GM19395 (cell line): ENCODE results near the gene NVL.
"Not testable (repeated sequence)": the region's sequence is repeated elsewhere in the genome, so short reads cannot be mapped to it uniquely, and the experiment has no call there.

Experiments
- ATAC-seq: cut with Tn5 transposase; IDR thresholded peaks from one replicate; pipeline ENCODE4 v1.9.1; 2021; ENCODE audit warnings: mild to moderate bottlenecking, moderate library complexity; ENCODE audit not compliant: unreplicated experiment

NVL gene

DNA sequence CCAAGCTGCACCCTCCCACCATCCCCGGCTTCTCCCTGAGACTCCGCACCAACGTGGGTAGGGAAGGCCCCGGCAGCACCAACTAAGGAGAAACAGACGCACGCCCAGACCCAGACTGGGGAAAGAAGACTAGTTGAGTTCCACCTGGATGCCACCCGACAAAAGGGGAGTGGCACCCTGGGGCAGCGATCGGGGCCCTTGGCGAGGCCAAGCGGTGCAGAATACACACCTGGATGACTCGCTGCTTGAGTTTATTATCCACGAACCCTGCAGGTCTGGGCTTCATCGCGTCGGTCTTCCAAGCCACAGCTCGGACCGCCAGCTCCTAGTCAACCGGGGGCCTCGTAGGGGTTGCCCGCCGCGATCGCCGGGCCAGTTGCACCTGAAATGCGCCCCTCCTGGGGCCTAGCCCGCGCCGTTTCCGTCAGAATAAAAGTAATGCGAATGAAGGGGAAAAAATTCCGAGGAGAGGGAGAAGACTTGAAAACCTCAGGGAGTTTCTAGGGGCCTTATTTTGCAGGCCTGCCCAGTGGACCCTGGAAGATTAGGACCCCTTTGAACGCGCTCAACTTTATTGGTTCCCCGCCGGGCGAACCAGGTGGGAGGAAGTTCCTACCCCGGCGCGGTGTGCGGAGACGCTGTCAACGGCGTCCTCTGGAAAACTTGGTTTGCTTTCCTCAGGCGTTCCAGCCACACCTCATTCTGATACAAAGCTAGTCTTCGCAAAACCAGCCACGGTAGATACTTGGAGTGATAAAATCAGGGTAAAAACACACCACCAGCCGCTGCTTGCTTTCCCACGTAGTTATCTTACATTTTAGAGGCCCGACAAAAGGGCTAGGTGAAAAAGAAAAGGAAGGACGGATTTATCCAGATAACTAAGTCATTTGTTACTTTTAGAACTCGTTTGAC, at the start of gene NVL:
NVL (minus strand) TSS at position 331 of the 912 bp plus-strand sequence; CDS start at position 286, 45 bp downstream.
- peak; percentile 83 for ATAC-seq

DNA sequence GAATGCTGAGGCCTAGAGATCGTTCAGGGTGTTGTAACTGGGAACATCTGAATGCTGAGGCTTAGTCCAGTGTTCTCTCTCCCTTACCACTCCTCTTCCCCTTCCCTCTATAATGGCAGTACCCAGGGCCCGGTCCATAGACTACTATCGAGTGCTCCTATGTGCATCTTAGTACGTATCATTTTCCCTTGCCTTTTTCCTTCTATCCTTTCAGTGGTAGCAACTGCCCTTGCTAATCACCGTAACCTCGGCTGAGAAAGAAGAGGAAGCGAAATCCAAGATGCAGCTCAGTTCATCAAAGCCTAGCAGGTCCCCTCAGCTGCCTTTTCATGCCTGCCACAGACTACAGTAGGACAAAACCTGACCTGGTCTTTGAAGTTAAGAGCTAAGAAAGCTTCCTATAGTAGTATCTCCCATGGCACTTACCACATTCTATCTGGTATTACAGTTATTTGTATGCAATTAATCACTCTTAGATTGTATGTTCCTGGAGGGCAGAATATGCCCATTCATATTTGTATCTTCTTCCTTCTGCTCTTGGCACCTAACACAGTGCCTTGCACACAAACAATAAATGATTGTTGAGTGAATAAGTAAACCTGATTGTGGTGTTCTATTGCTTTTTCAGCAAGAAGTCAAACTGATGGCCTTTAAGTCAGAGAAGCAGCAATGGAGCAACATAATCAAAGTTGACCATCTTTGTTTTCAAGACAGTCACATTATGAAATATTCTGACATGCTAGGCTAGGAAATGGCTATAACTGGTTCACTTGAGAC, 49.1 kb upstream of the NVL start:
- ATAC-seq = peak; percentile 59

DNA sequence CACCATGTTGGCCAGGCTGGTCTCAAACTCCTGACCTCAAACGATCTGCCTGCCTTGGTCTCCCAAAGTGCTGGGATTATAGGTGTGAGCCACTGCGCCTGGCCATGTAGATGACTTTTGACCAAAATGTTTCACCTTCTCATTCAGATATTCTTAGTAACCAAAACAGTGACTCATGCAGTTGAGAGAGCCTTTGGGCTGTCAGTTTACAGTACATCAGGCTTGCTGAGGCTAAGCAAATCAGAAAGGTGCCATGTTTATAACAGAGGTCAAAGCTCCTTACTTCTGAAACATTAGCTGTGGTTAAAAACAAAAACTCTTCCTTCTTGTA, 47.7 kb upstream of the NVL start:
- peak; percentile 60 for ATAC-seq

DNA sequence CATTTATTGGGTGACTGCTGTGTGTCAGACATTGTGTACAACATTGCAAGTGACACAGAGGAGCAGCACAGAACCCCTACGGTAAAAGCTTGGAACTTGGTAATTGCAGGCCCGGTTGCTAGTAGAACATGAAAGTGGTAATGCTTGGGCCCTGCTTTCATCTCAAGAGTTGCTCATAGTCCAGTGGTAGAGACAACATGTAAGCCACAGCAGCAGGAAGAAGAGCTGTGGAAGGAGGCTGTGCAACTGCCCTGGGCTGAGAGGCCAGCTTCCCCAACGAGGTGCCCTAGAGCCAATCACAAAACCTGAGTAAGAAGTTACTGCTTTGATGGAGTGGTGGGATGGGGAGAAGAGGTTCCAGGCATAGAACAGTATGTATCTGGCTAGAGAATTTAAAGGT, 45.1 kb upstream of the NVL start:
- ATAC-seq = no peak

DNA sequence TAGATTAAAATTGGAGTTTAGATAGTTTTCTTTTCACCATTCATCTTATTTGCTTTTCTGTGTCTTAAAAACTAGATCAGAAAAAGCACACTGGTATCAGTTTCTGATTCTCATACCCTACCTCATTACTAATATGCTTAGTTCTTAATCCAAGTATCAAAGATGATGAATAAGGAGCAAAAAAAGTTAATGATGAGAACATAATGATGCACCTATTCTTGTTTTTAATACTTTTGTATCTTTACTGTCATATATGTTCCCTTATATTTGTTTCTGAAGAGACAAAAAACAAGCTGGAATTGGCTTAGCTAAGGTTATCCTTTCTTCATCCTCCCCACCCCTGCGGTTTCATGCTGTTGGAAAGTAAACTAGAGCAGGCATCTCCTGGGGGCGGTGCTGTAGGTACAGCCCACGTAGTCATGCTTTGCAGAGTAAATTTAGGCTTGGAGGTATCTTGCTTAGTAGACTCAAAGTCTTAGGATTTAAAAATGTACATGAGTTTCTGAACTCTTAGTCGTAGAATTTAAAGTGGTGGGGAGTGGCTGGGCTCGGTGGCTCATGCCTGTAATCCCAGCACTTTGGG, 43.1 kb upstream of the NVL start:
- no peak for ATAC-seq

DNA sequence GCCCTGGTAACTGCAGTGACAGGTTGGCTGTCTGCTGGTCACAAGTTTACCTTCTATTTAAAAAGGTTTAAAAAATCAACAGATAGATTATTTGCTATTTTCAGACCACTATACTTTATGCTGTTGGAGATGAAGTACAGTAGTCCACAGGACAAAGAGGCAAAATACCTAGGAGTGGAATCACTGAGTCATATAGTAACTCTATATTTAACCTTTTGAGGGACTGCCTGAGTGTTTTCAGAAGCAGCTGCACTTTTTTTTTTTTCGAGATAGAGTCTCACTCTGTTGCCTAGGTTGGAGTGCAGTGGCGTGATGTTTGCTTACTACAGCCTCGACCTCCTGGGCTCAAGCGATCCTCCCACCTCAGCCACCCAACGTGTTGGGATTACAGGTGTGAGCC, 38.4 kb upstream of the NVL start:
- ATAC-seq = peak; percentile 91

DNA sequence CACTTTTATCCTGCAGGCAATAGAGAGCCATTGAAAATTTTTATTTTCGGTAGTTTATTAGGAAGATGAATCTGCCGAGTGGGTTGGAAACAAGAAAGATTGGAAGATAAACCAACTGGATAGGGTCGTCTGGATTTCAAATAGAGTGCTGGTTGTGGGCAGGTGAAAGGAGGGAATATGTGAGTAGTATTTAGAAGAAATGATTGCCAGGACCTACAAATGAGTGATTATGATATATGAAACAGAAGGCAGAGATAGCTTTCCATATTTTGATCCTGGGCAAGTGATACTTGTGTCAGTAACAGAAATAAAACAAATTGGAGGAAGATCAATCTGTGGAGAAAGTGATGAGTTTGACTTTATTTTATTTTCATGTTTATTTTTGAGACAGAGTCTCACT, 29.2 kb upstream of the NVL start:
- ATAC-seq = no peak

DNA sequence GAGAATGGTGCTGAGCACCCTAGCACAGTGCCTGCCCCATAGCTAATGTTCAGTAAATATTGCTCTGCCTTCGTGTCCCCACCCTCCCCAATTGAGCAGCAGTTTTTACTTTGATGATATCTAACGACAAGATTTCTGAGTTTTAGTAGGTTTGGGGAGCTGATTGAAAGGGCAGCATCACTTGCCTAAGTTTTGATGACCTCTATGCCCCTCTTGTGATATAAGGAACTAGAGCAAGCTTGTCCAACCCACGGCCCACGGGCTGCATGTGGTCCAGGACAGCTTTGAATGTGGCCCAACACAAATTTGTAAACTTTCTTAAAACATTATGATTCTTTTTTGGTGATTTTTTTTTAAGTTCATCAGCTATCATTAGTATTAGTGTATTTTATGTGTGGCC, 28.3 kb upstream of the NVL start:
- ATAC-seq = no peak

DNA sequence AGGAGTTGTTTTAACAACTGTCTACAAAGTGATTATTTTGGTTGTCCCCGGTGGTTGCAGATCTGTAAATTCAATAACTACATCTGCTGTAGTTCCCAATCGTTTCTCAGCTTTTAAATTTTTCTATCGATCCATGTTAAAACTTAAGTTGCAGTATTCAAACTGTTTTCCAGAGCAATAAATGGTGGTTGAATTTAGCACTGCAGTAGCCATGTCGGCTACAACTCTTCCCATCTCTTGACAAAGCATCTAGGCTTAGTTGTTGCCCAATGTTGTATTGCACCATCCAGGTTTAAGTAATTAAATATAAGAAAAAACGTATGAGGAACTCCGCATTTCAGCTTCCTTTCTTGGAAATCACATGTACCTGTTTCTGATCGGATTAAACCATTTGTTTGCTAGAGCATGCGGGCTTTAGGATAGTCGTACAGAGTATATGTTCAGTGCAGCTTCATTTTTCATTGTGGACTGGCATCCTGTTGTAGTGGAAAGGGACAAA, 27.7 kb upstream of the NVL start:
- ATAC-seq = no peak

DNA sequence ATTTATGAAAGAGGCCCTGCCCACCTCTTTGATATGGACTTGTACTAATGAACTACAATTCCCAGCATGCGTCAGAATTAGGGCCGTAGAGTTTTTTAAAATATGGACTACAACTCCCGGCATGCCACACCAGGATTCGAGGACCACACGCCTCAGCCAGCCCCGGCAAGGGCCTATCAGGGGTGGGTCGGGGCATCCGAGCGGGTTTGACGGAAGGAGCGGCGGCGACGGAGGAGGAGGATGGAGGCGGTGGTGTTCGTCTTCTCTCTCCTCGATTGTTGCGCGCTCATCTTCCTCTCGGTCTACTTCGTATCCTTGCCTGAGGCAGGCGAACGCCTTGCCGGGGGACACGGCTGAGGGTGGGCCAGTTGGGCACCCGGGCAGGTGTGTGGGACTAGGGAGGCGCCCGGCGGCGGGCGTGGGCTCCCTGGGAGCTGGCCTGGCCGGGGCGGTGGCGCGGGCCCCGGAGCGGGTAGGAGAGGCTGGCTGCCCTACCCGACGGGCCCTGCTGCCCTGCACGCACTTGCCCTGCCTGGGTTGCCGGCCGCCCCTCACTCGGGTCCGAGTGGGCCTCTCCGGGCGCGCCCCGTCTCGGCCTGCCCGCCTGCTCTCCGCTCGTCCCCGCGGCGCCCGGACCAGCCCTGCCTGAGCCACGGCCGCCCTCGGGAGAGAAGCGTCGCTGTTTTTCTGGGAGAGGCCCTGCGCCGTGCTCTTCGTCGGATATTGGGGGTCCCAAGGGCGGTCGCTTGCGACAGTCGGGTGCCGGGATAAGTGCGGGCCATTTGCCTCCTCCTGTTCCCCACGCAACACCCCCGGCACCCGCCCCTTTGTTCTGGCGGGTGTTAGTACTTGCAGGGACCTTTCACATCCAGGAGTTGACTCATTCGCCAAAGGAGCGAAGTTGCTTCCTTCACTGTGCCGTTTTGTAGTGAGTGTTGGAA, 27.0 kb upstream of the NVL start, which contains the start of gene CNIH4:
CNIH4 (plus strand) TSS at position 195 of the 941 bp plus-strand sequence; CDS start at position 241, 46 bp downstream.
- ATAC-seq = peak; percentile 99

DNA sequence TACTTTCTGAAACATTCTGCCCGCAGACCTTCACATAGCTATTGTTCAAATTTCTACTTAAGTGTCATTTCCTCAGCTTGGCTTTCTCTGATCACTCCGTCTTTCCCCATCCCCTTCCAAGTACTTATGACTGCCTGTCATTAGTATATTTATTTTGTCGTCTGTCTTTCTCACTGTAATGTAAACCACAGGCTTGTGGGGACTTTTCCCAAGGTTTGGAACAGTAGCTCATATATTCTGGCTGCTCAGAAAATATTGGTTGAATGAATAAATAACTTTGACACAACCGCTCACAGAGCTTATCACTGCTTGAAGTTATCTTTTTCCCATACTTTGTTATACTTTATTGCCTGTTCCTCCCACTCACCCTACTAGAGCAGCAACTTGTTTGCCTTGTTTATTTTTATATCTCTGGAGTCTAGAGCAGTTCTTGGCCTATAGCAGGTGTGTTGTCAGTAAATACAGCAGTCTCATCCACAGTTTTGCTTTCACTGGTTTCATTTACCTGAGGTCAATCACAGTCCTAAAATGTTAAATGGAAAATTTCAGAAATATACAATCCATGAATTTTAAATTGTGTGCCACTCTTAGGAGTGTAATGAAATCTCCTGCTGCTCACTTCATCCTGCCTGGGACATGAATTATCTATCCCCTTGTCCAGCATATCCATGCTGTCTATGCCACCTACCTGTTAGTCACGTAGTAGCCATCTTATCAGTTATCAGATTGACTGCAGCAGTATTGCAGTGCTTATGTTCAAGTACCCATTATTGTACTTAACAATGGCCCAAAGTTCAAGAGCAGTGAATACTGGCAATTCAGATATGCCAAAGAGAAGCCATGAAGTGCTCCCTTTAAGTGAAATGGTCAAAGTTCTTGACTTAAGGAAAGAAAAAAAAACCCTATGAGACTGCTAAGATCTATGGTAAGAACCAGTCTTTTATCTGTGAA, 24.3 kb upstream of the NVL start:
- no peak for ATAC-seq

DNA sequence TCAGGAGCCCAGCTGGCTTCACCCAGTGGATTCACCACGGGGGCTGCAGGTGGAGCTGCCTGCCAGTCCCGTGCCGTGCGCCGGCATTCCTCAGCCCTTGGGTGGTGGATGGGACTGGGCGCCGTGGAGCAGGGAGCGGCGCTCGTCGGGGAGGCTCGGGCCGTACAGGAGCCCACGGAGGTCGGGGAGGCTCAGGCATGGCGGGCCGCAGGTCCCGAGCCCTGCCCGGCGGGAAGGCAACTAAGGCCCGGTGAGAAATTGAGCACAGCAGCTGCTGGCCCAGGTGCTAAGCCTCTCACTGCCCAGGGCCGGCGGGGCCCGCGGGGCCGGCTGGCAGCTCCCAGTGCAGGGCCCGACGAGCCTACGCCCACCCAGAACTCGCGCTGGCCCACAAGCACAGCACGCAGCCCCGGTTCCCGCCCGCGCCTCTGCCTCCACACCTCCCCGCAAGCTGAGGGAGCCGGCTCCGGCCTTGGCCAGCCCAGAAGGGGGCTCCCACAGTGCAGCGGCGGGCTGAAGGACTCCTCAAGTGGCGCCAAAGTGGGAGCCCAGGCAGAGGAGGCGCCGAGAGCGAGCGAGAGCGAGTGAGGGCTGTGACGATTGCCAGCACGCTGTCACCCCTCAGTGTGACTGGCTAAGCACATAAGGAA, 22.6 kb upstream of the NVL start:
- ATAC-seq = not testable (repeated sequence)

DNA sequence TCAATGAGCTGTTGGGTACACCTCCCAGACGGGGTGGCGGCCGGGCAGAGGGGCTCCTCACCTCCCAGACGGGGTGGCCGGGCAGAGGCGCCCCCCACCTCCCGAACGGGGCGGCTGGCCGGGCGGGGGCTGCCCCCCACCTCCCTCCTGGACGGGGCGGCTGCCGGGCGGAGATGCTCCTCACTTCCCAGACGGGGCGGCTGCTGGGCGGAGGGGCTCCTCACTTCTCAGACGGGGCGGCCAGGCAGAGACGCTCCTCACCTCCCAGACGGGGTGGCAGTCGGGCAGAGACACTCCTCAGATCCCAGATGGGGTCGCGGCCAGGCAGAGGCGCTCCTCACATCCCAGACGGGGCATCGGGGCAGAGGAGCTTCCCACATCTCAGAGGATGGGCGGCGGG, 19.7 kb upstream of the NVL start:
- ATAC-seq = not testable (repeated sequence)

DNA sequence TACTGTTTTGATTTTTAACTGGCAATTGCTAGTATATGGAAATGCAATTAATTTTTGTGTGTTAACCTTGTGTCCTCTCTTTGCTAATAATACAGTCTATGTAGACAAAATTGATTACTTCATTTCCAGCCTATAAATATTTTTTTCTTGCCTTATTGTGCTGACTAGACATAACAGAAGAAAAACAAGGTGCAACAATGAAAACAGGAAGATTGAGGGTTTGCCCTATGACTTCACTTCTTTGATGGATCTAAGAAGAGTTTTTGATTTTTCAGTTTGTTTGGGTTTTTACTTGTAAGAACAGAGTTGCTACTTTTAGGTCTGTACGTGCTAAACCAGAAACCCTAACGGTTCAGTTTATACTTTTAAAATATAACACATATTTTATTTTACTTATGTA, 18.2 kb upstream of the NVL start:
- ATAC-seq = no peak

DNA sequence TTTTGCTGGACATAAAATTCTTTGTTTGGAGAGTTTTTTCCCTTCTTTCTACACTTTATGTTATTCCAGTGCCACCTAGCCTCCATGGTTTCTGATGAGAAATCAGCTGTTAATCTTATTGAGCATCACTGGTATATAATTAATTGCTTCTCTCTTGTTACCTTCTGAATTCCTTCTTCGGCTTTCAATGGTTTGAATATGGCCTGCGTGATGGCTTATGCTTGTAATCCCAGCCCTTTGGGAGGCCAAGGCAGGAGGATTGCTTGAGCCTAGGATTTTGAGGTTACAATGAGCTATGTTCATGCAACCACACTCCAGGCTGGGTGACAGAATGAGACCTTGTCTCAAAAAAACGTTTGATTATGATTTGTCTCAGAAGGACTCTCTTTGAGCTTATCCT, 13.7 kb upstream of the NVL start:
- ATAC-seq = no peak

DNA sequence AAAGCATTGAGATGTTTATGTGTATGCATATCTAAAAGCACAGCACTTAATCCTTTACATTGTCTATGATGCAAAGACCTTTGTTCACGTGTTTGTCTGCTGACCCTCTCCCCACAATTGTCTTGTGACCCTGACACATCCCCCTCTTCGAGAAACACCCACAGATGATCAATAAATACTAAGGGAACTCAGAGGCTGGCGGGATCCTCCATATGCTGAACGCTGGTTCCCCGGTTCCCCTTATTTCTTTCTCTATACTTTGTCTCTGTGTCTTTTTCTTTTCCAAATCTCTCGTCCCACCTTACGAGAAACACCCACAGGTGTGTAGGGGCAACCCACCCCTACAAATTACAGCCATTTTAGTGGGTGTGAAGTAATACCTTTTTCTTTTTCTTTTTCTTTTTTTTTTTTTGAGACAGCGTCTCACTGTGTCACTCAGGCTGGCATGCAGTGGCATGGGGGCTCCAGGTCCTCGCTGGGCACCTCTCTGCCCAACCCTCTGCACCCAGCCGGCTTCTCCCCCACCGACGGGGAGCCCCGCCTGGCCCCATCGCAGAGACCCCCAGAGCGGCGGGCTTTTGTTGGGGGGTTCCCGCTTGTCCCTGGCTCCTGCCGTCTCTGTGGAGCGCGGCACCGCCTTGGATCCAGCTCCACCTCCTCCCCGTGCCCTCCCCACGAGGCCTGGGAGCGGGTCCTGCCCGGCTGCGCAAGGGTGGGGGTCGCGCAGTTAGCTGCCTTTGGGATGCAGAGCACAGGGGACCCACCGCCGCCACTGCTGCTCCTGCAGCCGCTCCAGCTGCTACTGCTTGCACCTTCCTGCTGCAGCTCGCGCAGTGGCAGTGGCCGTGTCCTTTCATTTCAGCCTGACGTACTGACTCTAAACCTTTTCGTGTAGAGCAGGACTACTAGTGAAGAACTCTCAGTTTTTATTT, 10.7 kb upstream of the NVL start:
- ATAC-seq = peak; percentile 85

DNA sequence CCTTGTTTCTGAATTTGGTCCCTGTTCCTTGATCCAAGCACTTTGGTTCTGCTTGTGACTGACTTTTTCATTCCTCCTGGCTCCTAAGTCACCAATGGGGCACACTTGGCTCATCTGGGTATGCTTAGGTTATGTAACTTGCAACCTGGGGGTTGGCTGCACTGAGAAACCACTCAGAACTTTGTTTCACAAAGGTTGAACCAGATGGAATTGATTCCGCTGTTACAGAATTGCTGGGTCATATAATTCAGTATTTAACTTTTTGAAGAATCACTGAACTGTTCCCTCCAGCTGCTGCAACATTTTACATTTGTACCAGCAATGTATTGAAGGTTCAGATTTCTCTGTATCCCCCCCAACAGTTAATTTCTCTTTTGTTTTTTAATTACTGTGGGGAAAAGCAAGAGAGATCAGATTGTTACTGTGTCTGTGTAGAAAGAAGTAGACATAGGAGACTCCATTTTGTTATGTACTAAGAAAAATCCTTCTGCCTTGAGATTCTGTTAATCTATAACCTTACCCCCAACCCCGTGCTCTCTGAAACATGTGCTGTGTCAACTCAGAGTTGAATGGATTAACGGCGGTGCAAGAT, 9.6 kb upstream of the NVL start:
- no peak for ATAC-seq
